Testis (tissue), 2 donors: ENCODE data around the gene TFEB.

Source experiments
- CTCF ChIP-seq, 3 experiments: fragments of 450-650 bp in 2 of 3; fragments of 200-600 bp in 1 of 3; sonication (generic) in 1 of 3; IDR thresholded peaks; one replicate each; pipeline ENCODE4 v1.5.1; 2016 to 2019; ENCODE audit warnings: antibody characterized with exemption in 3 of 3, mild to moderate bottlenecking in 2 of 3, moderate library complexity in 1 of 3
- POLR2A ChIP-seq: fragments of 450-650 bp; IDR thresholded peaks from one replicate; pipeline ENCODE4 v1.6.1; 2017; ENCODE audit warnings: antibody characterized with exemption, mild to moderate bottlenecking, moderate library complexity

DNA sequence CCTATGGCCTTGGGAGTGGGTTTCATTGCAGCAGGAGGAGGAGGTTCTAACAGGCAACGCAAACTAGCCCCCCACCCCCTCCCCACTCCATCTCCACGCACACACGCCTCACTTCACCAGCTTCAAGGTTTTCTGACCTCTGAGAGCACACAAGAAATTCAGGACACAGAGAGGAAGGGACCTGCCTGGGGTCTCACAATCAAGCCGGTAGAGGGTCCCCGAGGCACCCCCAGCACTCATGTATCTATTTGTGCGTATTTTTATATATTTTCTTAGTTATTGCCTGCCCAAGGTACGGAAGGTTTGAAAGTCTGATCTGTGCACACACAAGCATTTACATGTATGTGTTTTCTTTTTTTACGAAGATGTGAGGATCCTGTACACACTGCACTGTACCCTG, 80.2 kb downstream of the TFEB start:
- TF ChIP-seq CTCF (IDR thresholded peaks at IDR 0.05) (no peak), POLR2A (no peak)
